GM18499 (cell line): ENCODE measurements around the gene GMCL2.
A peak's percentile ranks its signal among the peaks of the same experiment; 100 is the strongest.

Experiments used
- ATAC-seq: cut with Tn5 transposase; IDR thresholded peaks from one replicate; pipeline ENCODE4 v1.9.1; 2021; ENCODE audit warnings: moderate number of reproducible peaks; ENCODE audit not compliant: insufficient read depth, unreplicated experiment

The GMCL2 gene

GRCh38 chr5:178191661-178192060 is 4.5 kb upstream of the GMCL2 start:
- no peak for ATAC-seq

- ATAC-seq = no peak
Observed at GRCh38 chr5:178189433-178189832, 2.3 kb upstream of the GMCL2 start.

- no peak for ATAC-seq
Observed at GRCh38 chr5:178186427-178186826, 744 bp downstream of the GMCL2 start.

GRCh38 chr5:178182158-178182876 is 4.9 kb downstream of the GMCL2 start:
- ATAC-seq = no peak

- ATAC-seq = no peak
Observed at GRCh38 chr5:178180141-178180863, 6.9 kb downstream of the GMCL2 start.

GRCh38 chr5:178177569-178177968 is 9.6 kb downstream of the GMCL2 start:
- no peak for ATAC-seq

GRCh38 chr5:178176791-178177190 is 10.4 kb downstream of the GMCL2 start:
- ATAC-seq = no peak

GRCh38 chr5:178174456-178174855 is 12.7 kb downstream of the GMCL2 start:
- no peak for ATAC-seq

- no peak for ATAC-seq
Observed at GRCh38 chr5:178170455-178170854, 16.7 kb downstream of the GMCL2 start.

- no peak for ATAC-seq
Observed at GRCh38 chr5:178165581-178165980, 21.6 kb downstream of the GMCL2 start.

GRCh38 chr5:178163772-178164735 is 23.1 kb downstream of the GMCL2 start:
- ATAC-seq = peak; percentile 80

GRCh38 chr5:178162481-178162880 is 24.7 kb downstream of the GMCL2 start:
- ATAC-seq = no peak

- no peak for ATAC-seq
Observed at GRCh38 chr5:178160176-178160575, 27.0 kb downstream of the GMCL2 start.

GRCh38 chr5:178155065-178155464 is 32.1 kb downstream of the GMCL2 start:
- ATAC-seq = no peak

GRCh38 chr5:178153530-178154340 is 33.4 kb downstream of the GMCL2 start, which contains the start of gene NHP2:
TSS of gene NHP2 (minus strand) at chr5:178153885. CDS start at chr5:178153817, 68 bp downstream.
- peak; percentile 94 for ATAC-seq

- no peak for ATAC-seq
Observed at GRCh38 chr5:178152491-178153444, 34.4 kb downstream of the GMCL2 start.

- no peak for ATAC-seq
Observed at GRCh38 chr5:178150977-178151734, 36.0 kb downstream of the GMCL2 start.
